Breast epithelium (tissue), 4 donors: ENCODE measurements around the gene HLTF. TPM values are rescaled to one million over a fixed set of nuclear protein-coding genes. Genes with fewer than 3 reads are reported as not detected.
"Not testable (repeated sequence)": the region's sequence is repeated elsewhere in the genome, so short reads cannot be mapped to it uniquely, and the experiment has no call there.

Experiments
- DNase-seq, 2 donors: peaks; one replicate each; pipeline ENCODE4 v3.0.0-alpha.2; 2019; ENCODE audit warnings: low spot score in 2 of 2
- H3K27ac ChIP-seq, 2 donors: fragments of 200-600 bp; sonication (generic) in 1 of 2; one replicate each; pipeline ENCODE4 v1.5.1; 2016 to 2019; ENCODE audit warnings: mild to moderate bottlenecking in 1 of 2
- H3K27me3 ChIP-seq, 2 donors: fragments of 200-600 bp; sonication (generic) in 1 of 2; one replicate each; pipeline versions ENCODE4 v1.5.1 to v1.6.0; 2017 to 2019; ENCODE audit warnings: control low read depth in 1 of 2, mild to moderate bottlenecking in 1 of 2
- H3K36me3 ChIP-seq: fragments of 200-600 bp; one replicate; pipeline ENCODE4 v1.5.1; 2019
- H3K4me1 ChIP-seq, 2 donors: fragments of 200-600 bp; sonication (generic); one replicate each; pipeline ENCODE4 v1.5.1; 2016 to 2019; ENCODE audit warnings: control low read depth in 1 of 2
- H3K4me3 ChIP-seq, 3 donors: fragments of 200-600 bp; sonication (generic); 1 replicate in 2 of 3; 2 replicates in 1 of 3; pipeline ENCODE4 v1.5.1; 2016 to 2019; ENCODE audit warnings: mild to moderate bottlenecking in 3 of 3, moderate library complexity in 2 of 3
- H3K9me3 ChIP-seq, 2 donors: fragments of 200-600 bp; sonication (generic) in 1 of 2; one replicate each; pipeline ENCODE4 v1.5.1; 2016 to 2019; ENCODE audit warnings: control low read depth in 1 of 2
- POLR2A ChIP-seq: fragments of 450-650 bp; IDR thresholded peaks from one replicate; pipeline ENCODE4 v1.6.1; 2016; ENCODE audit warnings: antibody characterized with exemption, mild to moderate bottlenecking, moderate library complexity
- POLR2AphosphoS5 ChIP-seq, 3 donors: sonication (generic); formaldehyde crosslinking; IDR thresholded peaks; one replicate each; pipeline ENCODE4 v1.6.1; 2017; ENCODE audit warnings: antibody characterized with exemption in 3 of 3
- intact Hi-C: fragments of 100-400 bp; cut with DNase I; formaldehyde crosslinking; loops from one replicate; pipeline ENCODE4 v1.15.1; 2023; ENCODE audit warnings: low total_unique reads
- total RNA-seq, 3 donors: library from RNA; depleted of rRNA; stranded (reverse); fragments of >200 nt; gene quantifications; one replicate each; pipeline ENCODE4 v1.1.0, GENCODE V29; 2016
- TF ChIP-seq, protein P1 (sequence below), 3 donors: fragments of 450-650 bp; IDR thresholded peaks; one replicate each; pipeline ENCODE4 v1.5.1; 2016 to 2017; ENCODE audit warnings: antibody characterized with exemption in 3 of 3, mild to moderate bottlenecking in 3 of 3, moderate library complexity in 3 of 3

The HLTF gene
- total RNA-seq, 3 donors from 2014 or later = 14.7 to 36.4 (median 22.6) TPM

DNA sequence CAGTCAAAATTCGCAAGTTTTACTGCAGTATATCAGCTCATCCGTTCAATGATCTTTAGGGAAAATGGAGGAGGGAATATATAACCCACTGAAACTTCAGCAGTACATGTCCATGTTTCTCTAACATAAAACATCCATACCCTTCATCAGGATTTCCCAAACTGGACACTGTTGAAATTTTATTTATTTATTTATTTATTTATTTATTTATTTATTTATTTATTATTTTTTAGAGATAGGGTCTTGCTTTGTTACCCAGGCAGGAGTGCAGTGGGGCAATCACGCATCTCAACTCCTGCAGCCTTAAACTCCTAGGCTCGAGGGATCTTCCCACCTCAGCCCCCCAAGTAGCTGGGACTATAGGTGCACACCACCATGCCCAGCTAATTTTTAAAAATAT, 14.8 kb upstream of the HLTF start:
- DNase-seq = no peak
- Histone ChIP-seq H3K9me3 (peaks cover 0 to 7% of the 10 kb centered on the region in 2 donors), H3K27me3 (no peaks in the 10 kb centered on the region), H3K27ac (no peak overlapping the region), H3K36me3 (no peaks in the 10 kb centered on the region), H3K4me1 (no peaks in the 10 kb centered on the region), H3K4me3 (no peak overlapping the region)
- intact Hi-C loops = no loop called here
- TF ChIP-seq POLR2AphosphoS5 (IDR thresholded peaks at IDR 0.05) (no peak), POLR2A (no peak)
- TF ChIP-seq, protein P1, sequence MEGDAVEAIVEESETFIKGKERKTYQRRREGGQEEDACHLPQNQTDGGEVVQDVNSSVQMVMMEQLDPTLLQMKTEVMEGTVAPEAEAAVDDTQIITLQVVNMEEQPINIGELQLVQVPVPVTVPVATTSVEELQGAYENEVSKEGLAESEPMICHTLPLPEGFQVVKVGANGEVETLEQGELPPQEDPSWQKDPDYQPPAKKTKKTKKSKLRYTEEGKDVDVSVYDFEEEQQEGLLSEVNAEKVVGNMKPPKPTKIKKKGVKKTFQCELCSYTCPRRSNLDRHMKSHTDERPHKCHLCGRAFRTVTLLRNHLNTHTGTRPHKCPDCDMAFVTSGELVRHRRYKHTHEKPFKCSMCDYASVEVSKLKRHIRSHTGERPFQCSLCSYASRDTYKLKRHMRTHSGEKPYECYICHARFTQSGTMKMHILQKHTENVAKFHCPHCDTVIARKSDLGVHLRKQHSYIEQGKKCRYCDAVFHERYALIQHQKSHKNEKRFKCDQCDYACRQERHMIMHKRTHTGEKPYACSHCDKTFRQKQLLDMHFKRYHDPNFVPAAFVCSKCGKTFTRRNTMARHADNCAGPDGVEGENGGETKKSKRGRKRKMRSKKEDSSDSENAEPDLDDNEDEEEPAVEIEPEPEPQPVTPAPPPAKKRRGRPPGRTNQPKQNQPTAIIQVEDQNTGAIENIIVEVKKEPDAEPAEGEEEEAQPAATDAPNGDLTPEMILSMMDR (IDR thresholded peaks at IDR 0.05) = no peak

DNA sequence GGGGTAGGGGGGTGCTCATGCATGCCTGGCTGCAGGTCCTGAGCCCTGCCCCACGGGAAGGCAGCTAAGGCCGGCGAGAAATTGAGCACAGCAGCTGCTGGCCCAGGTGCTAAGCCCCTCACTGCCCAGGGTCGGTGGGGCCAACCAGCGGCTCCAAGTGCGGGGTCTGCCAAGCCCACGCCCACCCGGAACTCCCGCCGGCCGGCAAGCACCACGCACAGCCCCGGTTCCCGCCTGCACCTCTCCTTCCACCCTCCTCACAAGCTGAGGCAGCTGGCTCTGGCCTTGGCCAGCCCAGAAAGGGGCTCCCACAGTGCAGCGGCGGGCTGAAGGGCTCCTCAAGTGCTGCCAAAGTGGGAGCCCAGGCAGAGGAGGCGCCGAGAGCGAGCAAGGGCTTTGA, 11.7 kb upstream of the HLTF start:
- H3K27me3 ChIP-seq, H3K27ac ChIP-seq, H3K36me3 ChIP-seq, DNase-seq, H3K4me1 ChIP-seq, H3K9me3 ChIP-seq, H3K4me3 ChIP-seq: not testable (repeated sequence)
- intact Hi-C loops = loop anchor here (2.0 kb wide), 1 partner anchor 23 kb away; no protein-coding TSS in a partner anchor

DNA sequence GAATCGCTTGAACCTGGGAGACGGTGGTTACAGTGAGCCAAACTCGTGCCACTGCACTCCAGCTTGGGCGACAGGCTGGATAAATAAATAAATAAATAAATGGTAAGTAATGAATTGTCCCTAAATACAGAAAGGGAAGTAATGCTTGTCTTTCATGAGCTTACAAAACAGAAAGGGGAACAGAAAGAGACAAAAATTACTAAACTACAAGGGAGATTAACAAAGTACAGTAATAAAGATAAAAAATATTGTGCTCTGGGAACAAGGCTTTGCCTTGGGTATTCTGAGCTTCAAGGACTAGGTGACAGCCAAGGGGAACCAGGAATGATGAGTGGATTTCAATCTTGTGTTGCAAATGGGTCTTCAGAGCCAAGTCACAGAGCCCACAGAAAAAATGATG, 9.2 kb upstream of the HLTF start:
- DNase-seq = no peak
- Histone ChIP-seq H3K9me3 (no peaks in the 10 kb centered on the region), H3K4me1 (no peaks in the 10 kb centered on the region), H3K4me3 (no peak overlapping the region), H3K27me3 (no peaks in the 10 kb centered on the region), H3K36me3 (no peaks in the 10 kb centered on the region), H3K27ac (no peak overlapping the region)
- intact Hi-C loops = no loop called here
- TF ChIP-seq POLR2AphosphoS5 (IDR thresholded peaks at IDR 0.05) (no peak), POLR2A (no peak)
- TF ChIP-seq, protein P1 (IDR thresholded peaks at IDR 0.05) = no peak

DNA sequence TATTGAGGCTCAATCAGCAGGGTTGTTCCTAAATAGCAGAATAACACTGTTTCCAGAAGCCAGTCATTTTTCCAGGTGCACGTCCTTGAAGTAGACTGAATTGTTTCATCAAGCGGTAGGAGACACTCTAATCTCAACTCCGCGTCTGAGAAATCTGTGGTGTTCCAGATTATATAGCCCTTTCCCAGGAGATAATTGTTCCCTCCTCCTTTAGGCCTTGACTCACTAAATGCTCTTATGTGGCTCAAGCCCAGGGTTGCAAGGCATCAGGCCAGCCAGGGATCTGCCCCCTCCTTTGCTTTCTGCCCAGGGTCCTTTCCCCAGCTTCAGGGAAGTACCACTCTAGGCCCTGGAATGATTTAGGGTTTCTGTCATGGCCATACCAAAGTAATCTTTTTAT, 5.7 kb upstream of the HLTF start:
- Histone ChIP-seq H3K36me3 (no peaks in the 10 kb centered on the region), H3K4me3 (no peak overlapping the region), H3K9me3 (no peaks in the 10 kb centered on the region), H3K27ac (no peak overlapping the region), H3K27me3 (no peaks in the 10 kb centered on the region), H3K4me1 (no peaks in the 10 kb centered on the region)
- DNase-seq = no peak
- intact Hi-C loops = no loop called here
- TF ChIP-seq, protein P1 (IDR thresholded peaks at IDR 0.05) = no peak
- no peak for TF ChIP-seq POLR2AphosphoS5 (IDR thresholded peaks at IDR 0.05)
- TF ChIP-seq POLR2A = no peak

DNA sequence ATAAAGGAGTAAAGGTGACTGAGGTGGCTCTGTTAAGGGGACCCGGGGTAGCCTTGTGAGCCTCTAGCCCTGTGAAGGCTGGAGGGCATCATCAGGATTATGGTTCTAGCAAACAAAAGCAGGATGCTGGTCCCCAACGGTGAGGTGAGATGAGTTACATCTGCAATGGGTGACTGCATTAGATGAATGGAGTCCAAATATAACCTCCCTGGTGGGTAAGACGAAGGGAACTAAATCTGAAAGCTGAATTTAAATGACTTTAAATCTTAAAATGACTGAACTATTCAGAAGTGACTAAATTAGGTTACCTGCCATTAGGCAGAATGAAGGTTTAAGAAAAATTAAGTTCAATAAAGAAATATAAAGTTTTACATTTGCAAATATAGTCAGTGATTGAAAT, 4.6 kb upstream of the HLTF start:
- H3K27ac ChIP-seq = no peak overlapping the region
- DNase-seq = no peak
- TF ChIP-seq POLR2A (no peak), POLR2AphosphoS5 (IDR thresholded peaks at IDR 0.05) (no peak)
- TF ChIP-seq, protein P1 (IDR thresholded peaks at IDR 0.05) = no peak
- no peak overlapping the region for H3K4me3 ChIP-seq
- H3K4me1 ChIP-seq = no peaks in the 10 kb centered on the region
- H3K9me3 ChIP-seq = no peaks in the 10 kb centered on the region
- no peaks in the 10 kb centered on the region for H3K36me3 ChIP-seq
- H3K27me3 ChIP-seq = no peaks in the 10 kb centered on the region
- intact Hi-C loops = no loop called here

DNA sequence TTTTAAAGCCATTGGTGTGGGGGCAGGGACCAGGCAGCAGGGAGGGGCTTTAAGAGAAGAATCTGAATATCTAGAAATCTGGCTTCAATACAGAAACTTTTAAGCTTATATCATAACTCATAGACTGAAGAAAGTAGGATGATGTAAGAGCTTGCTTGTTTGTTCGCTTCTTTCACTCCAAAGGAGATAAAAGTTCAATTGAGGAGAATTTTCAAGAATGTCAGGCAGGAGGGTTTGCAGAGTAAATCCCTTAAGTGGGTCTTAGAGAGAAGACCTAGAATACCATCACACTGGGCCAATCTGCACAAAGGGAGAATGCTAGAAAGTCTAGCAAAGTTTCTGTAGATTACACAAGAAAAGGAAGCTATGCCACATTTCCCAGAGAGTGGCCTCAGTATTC, 4.1 kb upstream of the HLTF start:
- H3K4me1 ChIP-seq = no peaks in the 10 kb centered on the region
- TF ChIP-seq POLR2AphosphoS5 (IDR thresholded peaks at IDR 0.05) = no peak

More for the DNA sequence above, 4.1 kb upstream of the HLTF start:
- Histone ChIP-seq H3K9me3 (no peaks in the 10 kb centered on the region), H3K4me3 (no peak overlapping the region), H3K27me3 (no peaks in the 10 kb centered on the region), H3K36me3 (no peaks in the 10 kb centered on the region), H3K27ac (no peak overlapping the region)
- intact Hi-C loops = no loop called here
- no peak for DNase-seq
